KMS-11 (cell line): Measurements from ENCODE around the gene TTLL7.

Source experiments
- H2AFZ ChIP-seq: fragments of 200-600 bp; sonication (generic); 2 replicates; pipeline ENCODE4 v1.6.1; 2016; ENCODE audit warnings: antibody characterized with exemption, mixed run types, low read depth
- H3K27ac ChIP-seq: fragments of 200-600 bp; sonication (generic); 2 replicates; pipeline ENCODE4 v1.6.1; 2016; ENCODE audit warnings: mild to moderate bottlenecking, mixed run types
- H3K27me3 ChIP-seq: fragments of 200-600 bp; sonication (generic); 2 replicates; pipeline ENCODE4 v1.6.1; 2017; ENCODE audit warnings: mild to moderate bottlenecking, low read depth, mixed run types, moderate library complexity; ENCODE audit not compliant: insufficient read depth
- H3K36me3 ChIP-seq: fragments of 200-600 bp; sonication (generic); 2 replicates; pipeline ENCODE4 v1.6.1; 2017; ENCODE audit warnings: mild to moderate bottlenecking, mixed run types; ENCODE audit not compliant: insufficient read depth
- H3K4me1 ChIP-seq: fragments of 200-600 bp; sonication (generic); 2 replicates; pipeline ENCODE4 v1.6.1; 2016; ENCODE audit warnings: mild to moderate bottlenecking, low read depth, mixed run types; ENCODE audit not compliant: poor library complexity, severe bottlenecking
- H3K4me2 ChIP-seq: fragments of 200-600 bp; sonication (generic); 2 replicates; pipeline ENCODE4 v1.7.0; 2016; ENCODE audit warnings: mild to moderate bottlenecking, mixed run types
- H3K4me3 ChIP-seq: fragments of 200-600 bp; sonication (generic); IDR thresholded peaks from 2 replicates; pipeline ENCODE4 v1.6.1; 2017; ENCODE audit warnings: low read depth, low read length, mixed read lengths; ENCODE audit not compliant: insufficient read depth
- H3K79me2 ChIP-seq: fragments of 200-600 bp; sonication (generic); 2 replicates; pipeline ENCODE4 v1.6.1; 2016; ENCODE audit warnings: low read depth, mixed run types; ENCODE audit not compliant: insufficient read depth
- H3K9ac ChIP-seq: fragments of 200-600 bp; sonication (generic); 2 replicates; pipeline ENCODE4 v1.6.1; 2016; ENCODE audit warnings: mild to moderate bottlenecking, mixed run types
- H4K20me1 ChIP-seq: fragments of 200-600 bp; sonication (generic); 2 replicates; pipeline ENCODE4 v1.6.1; 2016; ENCODE audit warnings: mild to moderate bottlenecking, mixed run types; ENCODE audit not compliant: insufficient read depth
- CTCF ChIP-seq: fragments of 200-600 bp; sonication (generic); conservative IDR thresholded peaks from 2 replicates; pipeline ENCODE4 v1.6.1; 2017; ENCODE audit warnings: low read depth, mild to moderate bottlenecking, antibody characterized with exemption, low read length, moderate library complexity, mixed read lengths

The TTLL7 gene

GRCh38 chr1:83996191-83996590 lies 2.7 kb downstream of the TTLL7 start:
- Histone ChIP-seq H3K4me1 (peaks cover 16% of the 10 kb centered on the region), H3K79me2 (no peaks in the 10 kb centered on the region), H3K4me3 (no peak overlapping the region), H2AFZ (no peak overlapping the region), H3K27me3 (no peaks in the 10 kb centered on the region), H3K9ac (no peak overlapping the region), H3K36me3 (no peaks in the 10 kb centered on the region), H4K20me1 (no peaks in the 10 kb centered on the region), H3K4me2 (no peak overlapping the region), H3K27ac (no peak overlapping the region)
- TF ChIP-seq CTCF, result no peak

- Histone ChIP-seq H2AFZ (no peak overlapping the region), H3K4me1 (peaks cover 16% of the 10 kb centered on the region), H3K79me2 (no peaks in the 10 kb centered on the region), H3K36me3 (no peaks in the 10 kb centered on the region), H3K27me3 (no peaks in the 10 kb centered on the region), H3K9ac (no peak overlapping the region), H3K4me3 (no peak overlapping the region), H4K20me1 (no peaks in the 10 kb centered on the region), H3K27ac (no peak overlapping the region), H3K4me2 (no peak overlapping the region)
- TF ChIP-seq CTCF, result no peak
Observed at GRCh38 chr1:83995649-83996048, 3.3 kb downstream of the TTLL7 start.

- Histone ChIP-seq H3K27ac (no peak overlapping the region), H3K9ac (no peak overlapping the region), H3K4me1 (peaks cover 10% of the 10 kb centered on the region), H3K36me3 (no peaks in the 10 kb centered on the region), H3K27me3 (no peaks in the 10 kb centered on the region), H4K20me1 (no peaks in the 10 kb centered on the region), H3K4me2 (no peak overlapping the region), H2AFZ (no peak overlapping the region), H3K4me3 (no peak overlapping the region), H3K79me2 (no peaks in the 10 kb centered on the region)
- no peak for TF ChIP-seq CTCF
Observed at GRCh38 chr1:83994111-83994510, 4.8 kb downstream of the TTLL7 start.

GRCh38 chr1:83990734-83991133 lies 8.2 kb downstream of the TTLL7 start:
- TF ChIP-seq CTCF, result no peak
- Histone ChIP-seq H3K36me3 (no peaks in the 10 kb centered on the region), H4K20me1 (no peaks in the 10 kb centered on the region), H3K9ac (no peak overlapping the region), H3K4me1 (peaks cover 5% of the 10 kb centered on the region), H3K27ac (no peak overlapping the region), H2AFZ (no peak overlapping the region), H3K79me2 (no peaks in the 10 kb centered on the region), H3K27me3 (no peaks in the 10 kb centered on the region), H3K4me3 (no peak overlapping the region), H3K4me2 (no peak overlapping the region)
